Measurements from ENCODE around the gene DPYSL4. TPM values are rescaled to one million over a fixed set of nuclear protein-coding genes. Genes with fewer than 3 reads are reported as not detected.

DPYSL4 gene
- total RNA-seq, 1 experiment from 2014 or later, result 26.3 TPM

- Histone ChIP-seq H3K4ac (ENCODE audit: low read depth, low read length) (no peak overlapping the region), H3K14ac (ENCODE audit: insufficient read depth, low read length) (no peak overlapping the region), H2AK5ac (ENCODE audit: insufficient read length, low read length) (no peak overlapping the region), H4K8ac (replicated peaks; ENCODE audit: insufficient read length, low read depth, low read length) (no peak overlapping the region), H3K79me2 (ENCODE audit: insufficient read depth, low read length) (no peaks in the 10 kb centered on the region), H3K23me2 (ENCODE audit: insufficient read length, low read depth, low read length, poor library complexity, severe bottlenecking) (no peaks in the 10 kb centered on the region), H4K5ac (ENCODE audit: insufficient read length, low read depth, low read length) (no peak overlapping the region), H4K91ac (ENCODE audit: insufficient read length, low read depth, low read length) (no peak overlapping the region), H2BK5ac (ENCODE audit: insufficient read length, low read length) (no peak overlapping the region), H3K27ac (ENCODE audit: insufficient read length, low read depth, low read length) (no peak overlapping the region), H3K27me3 (ENCODE audit: insufficient read depth, low read length) (no peaks in the 10 kb centered on the region), H3K79me1 (ENCODE audit: insufficient read depth, low read depth, low read length, poor library complexity, severe bottlenecking) (no peaks in the 10 kb centered on the region), H2BK15ac (ENCODE audit: low read depth, low read length) (no peak overlapping the region), H3K23ac (ENCODE audit: insufficient read length, low read depth, low read length) (no peak overlapping the region), H3K4me1 (ENCODE audit: insufficient read depth, low read length) (no peaks in the 10 kb centered on the region), H3T11ph (ENCODE audit: low read length) (no peak overlapping the region), H3K56ac (ENCODE audit: insufficient read length, low read depth, low read length) (no peak overlapping the region), H3K18ac (ENCODE audit: insufficient read length, low read depth, low read length) (no peak overlapping the region), H2BK120ac (ENCODE audit: low read depth, low read length, poor library complexity, severe bottlenecking) (no peak overlapping the region), H3K4me2 (ENCODE audit: insufficient read depth, insufficient read length, low read length) (no peak overlapping the region), H3K9me3 (ENCODE audit: control insufficient read depth, low read depth, low read length) (no peaks in the 10 kb centered on the region), H2AFZ (ENCODE audit: low read length) (no peak overlapping the region), H2BK12ac (ENCODE audit: insufficient read length, low read depth, low read length) (no peak overlapping the region), H3K9ac (ENCODE audit: extremely low read depth, insufficient read length, low read length) (no peak overlapping the region), H4K20me1 (ENCODE audit: control insufficient read depth, insufficient read depth, insufficient read length) (no peaks in the 10 kb centered on the region), H2BK20ac (ENCODE audit: low read depth, low read length, poor library complexity, severe bottlenecking) (no peak overlapping the region)
- H3K27ac Mint-ChIP-seq, result no peak overlapping the region; a peak in 1 of 7 replicates
- DNase-seq, result no peak
- H3K27me3 Mint-ChIP-seq (ENCODE audit: low read depth), result no peaks in the 10 kb centered on the region
- no peaks in the 10 kb centered on the region for H3K4me1 Mint-ChIP-seq
- H3K4me3 Mint-ChIP-seq, result no peak overlapping the region
- H3K36me3 Mint-ChIP-seq (ENCODE audit: insufficient read depth in 1 of 3, low read depth in 3 of 3), result no peaks in the 10 kb centered on the region; a peak in 1 of 7 replicates
- H3K9me3 Mint-ChIP-seq, result no peaks in the 10 kb centered on the region
- no peak for TF ChIP-seq CTCF (conservative IDR thresholded peaks at IDR 0.05)
- WGBS (ENCODE audit: extremely low coverage, insufficient read length, low lambda C conversion rate), result no CpG with 5 or more reads among the region's 13 CpGs
Measured at GRCh38 chr10:132152896-132153580, 33.7 kb upstream of the DPYSL4 start.

Data from H9 (cell line).